NOMO-1 (cell line): ENCODE results near the gene ALG10B.
"Not testable (repeated sequence)": the region's sequence is repeated elsewhere in the genome, so short reads cannot be mapped to it uniquely, and the experiment has no call there.

Experiments used
- DNase-seq, 2 experiments: peaks; one replicate each; lab custom pipeline; 2025; ENCODE audit not compliant: unreplicated experiment in 2 of 2; lab: John Stamatoyannopoulos, UW

ALG10B gene

DNA sequence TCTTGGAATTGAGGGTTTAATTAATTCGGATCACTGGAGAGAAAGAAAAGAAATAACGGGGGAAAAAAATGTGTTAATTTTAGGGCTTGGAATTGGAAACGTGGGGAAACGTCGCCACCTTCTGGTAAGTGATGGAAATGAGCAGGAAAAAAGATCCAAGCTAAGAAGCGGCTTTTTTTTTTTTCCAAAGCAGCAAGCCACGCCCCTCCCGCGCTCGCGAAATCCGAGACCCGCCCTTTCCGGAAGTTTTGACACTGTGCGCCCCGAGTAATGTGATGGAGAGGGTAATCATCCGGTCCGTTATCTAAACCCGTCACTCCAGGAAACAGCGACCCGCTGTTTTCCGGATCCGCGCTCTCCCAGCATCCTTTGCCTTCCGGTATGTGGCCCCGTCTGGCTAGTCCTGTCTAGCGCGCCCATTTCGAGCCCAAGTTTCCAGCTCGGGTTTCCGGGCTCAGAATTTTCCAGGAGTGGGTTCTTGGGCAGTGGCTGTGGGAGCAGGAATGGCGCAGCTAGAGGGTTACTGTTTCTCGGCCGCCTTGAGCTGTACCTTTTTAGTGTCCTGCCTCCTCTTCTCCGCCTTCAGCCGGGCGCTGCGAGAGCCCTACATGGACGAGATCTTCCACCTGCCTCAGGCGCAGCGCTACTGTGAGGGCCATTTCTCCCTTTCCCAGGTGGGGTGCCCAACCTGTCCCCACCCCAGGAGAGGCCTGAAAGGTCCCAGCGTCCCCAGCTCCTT is at the start of gene ALG10B:
Gene ALG10B (plus strand): TSS at position 384 of the 739 bp plus-strand sequence. CDS start 120 bp downstream, at position 504.
- DNase-seq: peak; percentile 89 to 93

- no peak for DNase-seq
These were observed 48.0 kb upstream of the ALG10B start for GRCh38 chr12:38268612-38269011.

DNA sequence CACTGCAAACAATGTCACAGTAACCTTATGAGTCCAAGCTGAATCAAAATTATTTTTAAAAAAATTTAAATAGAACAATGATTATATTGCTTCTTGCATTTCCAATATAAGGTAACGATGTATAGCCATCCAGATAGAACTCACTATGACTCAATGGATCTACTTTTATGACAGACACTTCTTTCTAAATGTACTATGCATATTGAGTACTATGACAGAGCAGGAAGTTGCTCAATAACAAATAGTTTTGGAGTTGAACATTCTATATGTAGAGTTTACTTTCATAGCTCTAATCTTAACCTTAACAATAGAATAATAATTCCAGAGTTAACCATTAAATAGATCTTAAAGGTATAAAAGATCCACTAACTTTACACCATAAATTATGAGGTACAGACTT is 46.7 kb upstream of the ALG10B start:
- no peak for DNase-seq

DNA sequence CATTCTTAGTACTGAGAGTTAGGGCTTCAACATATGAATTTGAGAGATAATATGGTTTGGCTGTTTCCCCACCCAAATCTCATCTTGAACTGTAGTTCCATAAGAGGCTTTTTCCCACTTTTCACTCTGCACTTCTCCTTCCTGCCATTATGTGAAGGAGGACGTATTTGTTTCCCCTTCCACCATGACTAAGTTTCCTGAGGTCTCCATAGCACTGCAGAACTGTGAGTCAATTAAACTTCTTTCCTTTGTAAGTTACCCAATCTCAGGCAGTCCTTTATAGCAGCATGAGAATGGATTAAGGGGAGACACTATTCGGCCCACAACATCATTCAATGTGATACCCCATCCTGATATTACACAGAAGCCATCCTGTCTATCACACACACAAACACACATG is 36.8 kb upstream of the ALG10B start:
- no peak for DNase-seq

- no peak for DNase-seq
These were observed 33.7 kb upstream of the ALG10B start for GRCh38 chr12:38282886-38283285.

GRCh38 chr12:38289396-38289795 is 27.2 kb upstream of the ALG10B start:
- no peak for DNase-seq

DNA sequence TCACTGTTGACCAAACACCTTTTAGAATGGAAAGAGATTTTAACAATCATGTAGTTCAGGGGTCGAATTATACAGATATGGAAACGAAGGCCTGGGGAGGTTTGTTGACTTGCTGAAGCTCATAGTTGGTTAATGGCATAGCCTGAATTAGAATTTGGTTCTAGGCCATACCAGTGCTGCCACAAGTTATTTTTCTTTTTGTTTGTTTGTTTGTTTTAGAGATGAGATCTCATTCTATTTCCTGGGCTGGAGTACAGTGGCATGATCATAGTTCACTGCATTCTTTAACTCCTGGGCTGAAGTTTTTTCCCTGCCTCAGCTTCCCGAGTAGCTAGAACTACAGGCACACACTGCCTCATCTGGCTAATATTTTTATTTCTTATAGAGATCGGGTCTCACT is 25.4 kb upstream of the ALG10B start:
- DNase-seq: no peak

- not testable (repeated sequence) for DNase-seq
These were observed 13.6 kb upstream of the ALG10B start for GRCh38 chr12:38302972-38303371.

DNA sequence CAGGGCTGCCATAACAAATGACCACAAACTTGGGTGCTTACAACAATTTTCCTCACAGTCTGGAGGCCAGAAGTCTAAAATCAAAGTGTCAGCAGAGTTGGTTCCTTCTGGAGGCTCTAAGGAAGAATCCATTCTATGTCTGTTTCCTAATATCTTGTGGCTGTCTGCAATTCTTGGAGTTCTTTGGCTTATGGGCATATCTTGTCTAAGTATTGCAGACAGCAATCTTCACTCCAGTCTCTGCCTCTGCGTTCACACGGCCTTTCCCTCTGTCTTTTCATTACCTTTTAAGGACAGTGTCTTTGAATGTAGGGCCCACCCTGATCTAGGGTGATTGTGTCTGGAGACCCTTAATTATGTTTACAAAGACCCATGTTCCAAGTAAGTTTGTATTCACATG is 5.4 kb downstream of the ALG10B start:
- DNase-seq: not testable (repeated sequence)

GRCh38 chr12:38324912-38325311 is 8.3 kb downstream of the ALG10B start:
- no peak for DNase-seq

DNA sequence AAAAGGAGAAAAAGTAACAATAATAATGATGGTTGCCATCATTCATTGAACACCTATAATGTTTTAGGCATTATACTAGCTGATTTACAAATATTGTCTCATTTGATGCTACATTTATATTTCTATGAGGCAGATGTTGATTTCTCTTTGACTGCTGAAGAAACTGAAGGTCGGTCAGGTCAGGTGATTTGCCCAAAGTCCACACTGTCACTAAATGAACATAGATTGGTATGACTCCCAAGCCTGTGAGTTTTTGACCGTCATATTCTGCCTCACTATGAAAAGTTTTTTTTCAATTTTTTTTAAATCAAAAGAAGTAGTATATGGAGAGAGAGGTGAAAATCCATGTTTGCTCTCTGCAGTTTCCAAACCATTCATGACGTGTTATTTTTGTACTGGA is 10.8 kb downstream of the ALG10B start:
- DNase-seq: no peak

DNA sequence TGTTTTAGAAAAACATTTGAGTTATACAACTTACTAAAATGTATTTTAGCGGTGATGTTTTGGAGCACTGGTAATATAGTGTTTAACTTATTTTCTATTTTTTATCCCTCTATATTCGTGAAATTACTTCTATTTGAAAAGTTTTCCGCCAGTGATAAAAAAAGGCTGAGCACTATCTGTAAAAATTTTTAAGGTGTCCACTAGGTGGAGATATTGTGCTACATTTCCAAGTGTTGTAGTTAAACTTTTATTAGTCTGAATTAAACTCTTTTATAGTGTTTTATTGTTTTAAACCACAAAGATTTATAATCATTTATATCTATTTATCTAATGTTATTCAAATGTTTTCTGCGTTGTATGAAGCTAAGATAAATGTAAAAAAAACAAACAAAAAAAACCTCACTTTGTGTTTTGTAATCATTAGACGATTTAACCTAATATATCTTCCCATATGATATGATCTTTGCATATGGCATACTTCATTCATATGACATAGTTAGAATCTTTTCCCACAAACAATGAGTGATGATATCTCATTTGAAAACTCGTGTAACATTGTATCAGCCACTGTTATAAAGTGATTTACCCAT is 11.8 kb downstream of the ALG10B start:
- DNase-seq: peak in 1 of 2 experiments; percentile 48

DNA sequence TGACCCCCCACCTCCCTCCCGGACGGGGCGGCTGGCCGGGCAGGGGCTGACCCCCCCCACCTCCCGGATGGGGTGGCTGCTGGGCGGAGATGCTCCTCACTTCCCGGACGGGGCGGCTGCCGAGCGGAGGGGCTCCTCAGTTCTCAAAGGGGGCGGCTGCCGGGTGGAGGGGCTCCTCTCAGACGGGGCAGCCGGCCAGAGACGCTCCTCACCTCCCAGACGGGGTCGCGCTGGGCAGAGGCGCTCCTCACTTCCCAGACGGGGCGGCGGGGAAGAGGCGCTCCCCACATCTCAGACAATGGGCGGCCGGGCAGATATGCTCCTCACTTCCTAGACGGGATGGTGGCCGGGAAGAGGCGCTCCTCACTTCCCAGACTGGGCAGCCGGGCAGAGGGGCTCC is 13.8 kb downstream of the ALG10B start:
- DNase-seq: not testable (repeated sequence)

DNA sequence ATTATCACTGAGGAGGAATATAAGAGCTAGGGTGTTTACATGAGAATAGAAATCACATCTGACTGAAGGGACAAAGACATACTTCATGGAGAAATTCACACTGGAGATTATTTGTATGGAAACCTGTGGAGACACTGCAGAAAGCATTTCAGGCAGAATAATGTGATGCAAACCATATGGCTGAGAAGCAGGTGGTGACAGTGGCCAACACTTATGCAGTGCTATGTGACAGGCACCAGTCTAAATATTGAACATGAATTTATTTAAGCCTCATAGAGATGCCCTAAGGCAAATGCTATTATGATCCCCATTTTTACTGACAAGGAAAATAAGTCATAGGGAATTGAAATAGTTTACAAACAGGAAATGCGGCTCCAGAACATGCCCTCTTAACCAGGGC is 16.2 kb downstream of the ALG10B start:
- no peak for DNase-seq

DNA sequence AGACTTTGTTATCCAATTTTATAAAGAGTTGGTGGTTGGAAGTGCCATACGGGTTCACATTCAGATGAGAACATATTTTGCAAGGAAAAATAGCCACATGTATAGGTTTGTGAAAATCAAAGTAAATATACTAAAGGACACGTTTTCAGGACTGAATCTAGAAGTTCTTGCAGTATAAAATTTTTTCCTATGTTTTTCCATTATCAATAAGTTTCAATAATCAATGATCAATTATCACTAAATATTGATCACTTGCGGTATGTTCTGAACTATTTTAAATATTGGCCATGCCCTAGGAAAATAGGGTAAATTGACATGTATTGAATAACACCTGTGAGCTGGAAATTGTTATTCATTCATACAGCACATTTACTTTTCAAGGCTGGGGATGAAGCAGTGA is 25.9 kb downstream of the ALG10B start:
- no peak for DNase-seq

DNA sequence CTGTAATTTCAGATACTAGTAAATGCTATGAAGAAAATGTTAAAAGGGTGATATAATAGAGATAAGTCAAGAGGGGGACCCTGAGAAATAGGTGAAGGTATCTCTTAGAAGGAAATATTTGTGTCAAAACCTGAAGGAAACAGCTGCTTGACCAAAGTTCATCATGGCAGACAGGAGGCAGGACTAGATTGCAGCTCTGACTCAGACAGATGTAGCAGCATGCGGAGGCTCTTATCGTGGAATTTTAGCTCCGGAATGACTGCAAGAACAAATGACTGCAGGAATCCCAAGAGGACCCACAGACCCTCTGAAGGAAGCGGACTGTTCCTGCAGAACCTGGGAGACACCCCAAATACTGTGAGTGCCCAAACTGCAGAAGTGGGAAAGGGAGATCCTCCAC is 26.7 kb downstream of the ALG10B start:
- not testable (repeated sequence) for DNase-seq

GRCh38 chr12:38343916-38344315 is 27.3 kb downstream of the ALG10B start:
- DNase-seq: not testable (repeated sequence)

DNA sequence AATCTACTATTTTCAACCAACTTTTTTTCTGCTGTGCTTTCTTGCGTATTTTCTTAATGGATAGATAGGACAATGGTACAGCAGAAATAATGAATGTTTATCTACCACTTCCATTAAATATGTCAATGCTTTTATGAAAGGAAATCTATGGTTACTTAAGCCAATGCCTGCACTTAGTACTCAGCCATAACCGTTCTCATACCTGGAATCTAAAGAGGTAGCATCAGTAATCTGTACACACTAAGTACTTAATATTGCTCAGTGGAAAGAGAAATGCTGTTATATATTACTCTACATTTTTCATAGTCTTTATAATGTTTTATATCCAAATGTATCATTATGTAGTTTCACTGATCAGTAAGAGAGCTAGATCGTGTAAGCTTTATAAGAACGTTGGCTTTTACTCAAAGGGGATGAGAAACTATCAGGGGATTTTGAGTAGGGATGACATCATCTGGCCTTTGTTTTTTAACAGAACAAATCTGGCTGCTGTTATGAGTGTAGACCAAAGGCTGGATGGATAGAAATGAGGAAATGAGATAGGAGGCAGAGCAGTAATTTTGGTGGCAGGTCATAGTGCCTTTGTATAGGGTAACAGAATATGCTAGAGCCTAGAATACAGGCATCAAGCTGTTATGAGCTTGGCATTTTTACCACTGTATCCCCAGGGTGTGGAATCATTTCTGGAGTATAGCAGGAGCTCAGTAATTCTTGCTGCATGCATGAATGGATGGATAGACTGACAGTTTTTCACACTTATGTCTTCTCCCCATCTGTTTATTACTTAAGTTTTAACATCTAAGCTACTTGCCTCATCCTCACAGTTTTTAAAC is 34.0 kb downstream of the ALG10B start:
- DNase-seq: peak; percentile 6 to 24

DNA sequence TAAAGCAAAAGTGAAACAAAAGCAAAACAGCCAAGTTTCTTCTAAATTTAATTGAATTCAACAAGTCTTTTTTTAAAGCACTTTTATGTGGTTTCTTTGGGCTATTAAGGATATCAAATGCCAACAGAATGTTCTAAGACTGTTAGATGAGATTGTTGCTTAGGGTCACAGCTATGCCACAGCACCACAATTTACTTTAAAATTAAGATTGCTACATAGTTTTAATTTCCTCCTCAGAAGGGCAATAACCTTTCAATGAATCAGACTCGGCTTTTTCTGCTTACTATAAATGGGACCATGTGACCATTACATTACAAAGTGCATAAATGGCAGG is 34.6 kb downstream of the ALG10B start:
- DNase-seq: not testable (repeated sequence)

DNA sequence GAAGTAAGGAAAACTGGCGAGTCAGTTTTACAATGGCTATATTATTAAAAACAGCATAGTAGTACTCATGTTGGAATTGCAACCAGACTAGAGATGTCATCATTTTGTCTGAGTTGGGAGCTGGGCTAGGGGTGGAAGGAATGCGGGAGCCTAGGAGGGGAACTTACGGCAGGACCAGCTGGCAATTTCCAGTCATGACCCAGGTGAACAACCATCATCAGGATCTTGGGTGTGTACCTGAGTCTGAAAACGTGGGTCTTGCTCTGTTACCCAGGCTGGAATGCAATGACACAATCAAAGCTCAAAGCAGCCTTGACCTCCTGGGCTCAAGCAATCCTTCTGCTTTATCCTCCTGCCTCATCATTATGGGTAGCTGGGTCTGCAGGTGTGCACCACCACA is 50.9 kb downstream of the ALG10B start:
- DNase-seq: no peak

- no peak for DNase-seq
These were observed 53.7 kb downstream of the ALG10B start for GRCh38 chr12:38370311-38370710.

GRCh38 chr12:38373784-38374183 is 57.2 kb downstream of the ALG10B start:
- DNase-seq: no peak
